SK-N-SH (cell line): ENCODE data around the gene NPFFR2. TPM values are rescaled to one million over a fixed set of nuclear protein-coding genes. Genes with fewer than 3 reads are reported as not detected.
"Not testable (repeated sequence)": the region's sequence is repeated elsewhere in the genome, so short reads cannot be mapped to it uniquely, and the experiment has no call there.

Experiments
- CTCF ChIA-PET: fragments of 300-600, 350-600 bp; formaldehyde crosslinking; extraction: SDS; loops from one replicate; lab custom pipeline; 2021; lab: Yijun Ruan, JAX
- POLR2A ChIA-PET: fragments of 350-600 bp; sonication (Branson Sonifier 250); formaldehyde crosslinking; extraction: SDS; loops from one replicate; lab custom pipeline; 2020; ENCODE audit warnings: antibody characterized with exemption, inconsistent platforms; lab: Yijun Ruan, JAX
- DNase-seq: peaks from one replicate; pipeline ENCODE4 v3.0.0; 2012
- H2AFZ ChIP-seq: fragments of 200-600 bp; sonication (generic); 2 replicates; pipeline ENCODE4 v1.8.1; 2016; ENCODE audit warnings: antibody characterized with exemption, mild to moderate bottlenecking, low read depth
- H3F3A ChIP-seq: fragments of 200-600 bp; sonication (generic); replicated peaks from 2 replicates; pipeline ENCODE3; 2016; ENCODE audit warnings: antibody characterized with exemption, mild to moderate bottlenecking; ENCODE audit not compliant: insufficient read depth
- H3K27ac ChIP-seq, 2 experiments: fragments of 200-500 bp in 1 of 2; fragments of 200-600 bp in 1 of 2; sonication (Bioruptor generic) in 1 of 2; sonication (generic), shearing (Covaris generic) in 1 of 2; 2 replicates each; pipeline versions ENCODE4 v1.5.1 to v1.6.1; 2014 to 2016; ENCODE audit warnings: low read depth in 2 of 2, inconsistent platforms in 1 of 2, low read length in 1 of 2, mild to moderate bottlenecking in 1 of 2, mixed read lengths in 1 of 2
- H3K27me3 ChIP-seq: fragments of 200-600 bp; sonication (generic), shearing (Covaris generic); 2 replicates; pipeline ENCODE4 v1.6.1; 2016; ENCODE audit warnings: mixed run types; ENCODE audit not compliant: insufficient read depth
- H3K36me3 ChIP-seq, 2 experiments: fragments of 200-500 bp in 1 of 2; fragments of 200-600 bp in 1 of 2; sonication (Bioruptor generic) in 1 of 2; sonication (generic) in 1 of 2; replicated peaks in 1 of 2; 2 replicates each; pipeline versions ENCODE3 to v1.5.1; 2014 to 2016; ENCODE audit warnings: low read length in 1 of 2, mild to moderate bottlenecking in 1 of 2; ENCODE audit not compliant: insufficient read depth in 2 of 2, control insufficient read depth in 1 of 2
- H3K4me1 ChIP-seq, 2 experiments: fragments of 200-500 bp in 1 of 2; fragments of 200-600 bp in 1 of 2; sonication (Bioruptor generic) in 1 of 2; sonication (generic), shearing (Covaris generic) in 1 of 2; 2 replicates each; pipeline versions ENCODE4 v1.5.1 to v1.6.1; 2014 to 2016; ENCODE audit warnings: low read depth in 1 of 2, low read length in 1 of 2, mixed run types in 1 of 2; ENCODE audit not compliant: insufficient read depth in 2 of 2, control insufficient read depth in 1 of 2
- H3K4me2 ChIP-seq: fragments of 200-600 bp; sonication (generic), shearing (Covaris generic); 2 replicates; pipeline ENCODE4 v1.6.1; 2017; ENCODE audit warnings: mixed run types
- H3K4me3 ChIP-seq, 2 experiments: fragments of 200-500 bp in 1 of 2; fragments of 200-600 bp in 1 of 2; sonication (Bioruptor generic) in 1 of 2; sonication (generic), shearing (Covaris generic) in 1 of 2; 2 replicates each; pipeline versions ENCODE4 v1.5.1 to v1.8.1; 2014 to 2016; ENCODE audit warnings: low read depth in 2 of 2, inconsistent platforms in 1 of 2, low read length in 1 of 2, mild to moderate bottlenecking in 1 of 2, mixed read lengths in 1 of 2, moderate library complexity in 1 of 2
- H3K79me2 ChIP-seq: fragments of 200-600 bp; sonication (generic); 2 replicates; pipeline ENCODE4 v1.8.1; 2017; ENCODE audit warnings: mild to moderate bottlenecking; ENCODE audit not compliant: insufficient read depth
- H3K9ac ChIP-seq: fragments of 200-600 bp; sonication (generic); 2 replicates; pipeline ENCODE4 v1.6.1; 2017; ENCODE audit warnings: mixed run types
- H3K9me2 ChIP-seq: fragments of 200-600 bp; sonication (generic); 2 replicates; pipeline ENCODE4 v1.6.1; 2017; ENCODE audit warnings: mixed run types
- H3K9me3 ChIP-seq: fragments of 200-600 bp; sonication (generic); 2 replicates; pipeline ENCODE4 v1.6.1; 2017; ENCODE audit warnings: mixed run types, mild to moderate bottlenecking, moderate library complexity
- H4K20me1 ChIP-seq: fragments of 200-600 bp; sonication (generic); 2 replicates; pipeline ENCODE4 v1.6.1; 2017; ENCODE audit warnings: mild to moderate bottlenecking, mixed run types; ENCODE audit not compliant: insufficient read depth
- CHD2 ChIP-seq: fragments of 150-350 bp; IDR thresholded peaks from 2 replicates; pipeline ENCODE4 v1.6.1; 2018; ENCODE audit warnings: low read length; ENCODE audit not compliant: partially characterized antibody
- EP300 ChIP-seq, 2 experiments: IDR thresholded peaks; 2 replicates each; pipeline versions ENCODE4 v1.4.0 to v1.6.1; 2012; ENCODE audit warnings: borderline replicate concordance in 1 of 2, low read depth in 1 of 2, low read length in 1 of 2
- FOSL2 ChIP-seq: IDR thresholded peaks from 2 replicates; pipeline ENCODE4 v1.4.0; 2012; ENCODE audit warnings: low read depth, mild to moderate bottlenecking, moderate library complexity, borderline replicate concordance
- GATA2 ChIP-seq: sonication (generic); formaldehyde crosslinking; IDR thresholded peaks from 2 replicates; pipeline ENCODE4 v1.5.0; 2020; ENCODE audit warnings: mild to moderate bottlenecking, missing genetic modification reagents
- JUND ChIP-seq: IDR thresholded peaks from 2 replicates; pipeline ENCODE4 v1.4.0; 2012
- MEF2A ChIP-seq: IDR thresholded peaks from 2 replicates; pipeline ENCODE4 v1.4.0; 2012; ENCODE audit warnings: low read depth, borderline replicate concordance
- POLR2AphosphoS5 ChIP-seq: IDR thresholded peaks from 2 replicates; pipeline ENCODE4 v1.6.1; 2012; ENCODE audit warnings: low read depth, low read length
- RFX5 ChIP-seq: IDR thresholded peaks from 2 replicates; pipeline ENCODE4 v1.6.1; 2012; ENCODE audit warnings: mild to moderate bottlenecking, improper control_type of control experiment, low read length
- RXRA ChIP-seq: IDR thresholded peaks from 2 replicates; pipeline ENCODE4 v1.4.0; 2012; ENCODE audit warnings: low read depth, mild to moderate bottlenecking, borderline replicate concordance
- SMC3 ChIP-seq: IDR thresholded peaks from 2 replicates; pipeline ENCODE4 v1.6.1; 2012; ENCODE audit warnings: low read depth, low read length, improper control_type of control experiment
- YY1 ChIP-seq: IDR thresholded peaks from 2 replicates; pipeline ENCODE4 v1.4.0; 2012; ENCODE audit warnings: low read depth, mild to moderate bottlenecking
- WGBS: methylation state at CpG from one replicate; pipeline ENCODE4 v1.1.6; 2017; ENCODE audit warnings: low lambda C conversion rate; 5-methylcytosine and 5-hydroxymethylcytosine counted together
- polyA plus RNA-seq, 3 experiments: library from polyadenylated mRNA; depleted of rRNA; stranded (reverse); fragments of >200 nt; gene quantifications; 2 replicates each; pipeline ENCODE4 v1.2.3, GENCODE V29; 2012
- TF ChIP-seq, protein P1 (sequence below): IDR thresholded peaks from 2 replicates; pipeline ENCODE4 v1.6.1; 2012; ENCODE audit warnings: mild to moderate bottlenecking, low read depth, low read length, moderate library complexity
- TF ChIP-seq, protein P2 (sequence below): fragments of 150-350 bp; IDR thresholded peaks from 2 replicates; pipeline ENCODE4 v1.6.1; 2016; ENCODE audit warnings: mild to moderate bottlenecking, low read depth, low read length
- TF ChIP-seq, protein P3 (sequence below): IDR thresholded peaks from 2 replicates; pipeline ENCODE4 v1.4.0; 2012; ENCODE audit warnings: low read depth

Gene NPFFR2
- polyA plus RNA-seq, 1 of the 3 experiments (the other 2 are of a cell fraction), result 6.2 TPM

DNA sequence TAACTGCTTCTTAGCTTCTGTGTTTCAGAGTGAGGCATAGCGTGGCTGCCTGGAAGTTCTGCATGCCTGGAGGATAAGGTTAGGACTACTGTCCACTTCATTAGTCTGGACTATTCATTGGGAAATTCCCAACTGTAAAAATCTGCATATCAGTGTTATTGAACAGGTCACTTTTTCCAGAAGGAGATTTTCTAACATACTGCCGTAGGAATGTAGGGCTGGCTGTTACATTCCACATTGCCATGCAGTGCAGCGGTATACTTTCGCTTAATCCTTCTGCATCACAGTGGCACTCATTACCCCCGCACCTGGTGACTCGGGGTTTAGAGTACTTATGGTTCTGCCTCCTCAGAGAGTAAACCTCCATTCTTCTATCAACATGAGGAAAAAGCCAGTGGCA, 104.6 kb downstream of the NPFFR2 start:
- no peaks in the 10 kb centered on the region for H3K79me2 ChIP-seq
- H3K9me2 ChIP-seq, result no peaks in the 10 kb centered on the region
- no peak overlapping the region for H3K4me3 ChIP-seq
- H3F3A ChIP-seq, result no peaks in the 10 kb centered on the region
- CTCF ChIA-PET, result no interaction called here
- H3K36me3 ChIP-seq, result no peaks in the 10 kb centered on the region
- DNase-seq, result no peak
- H3K27ac ChIP-seq, result no peak overlapping the region
- H3K9me3 ChIP-seq, result no peaks in the 10 kb centered on the region
- POLR2A ChIA-PET, result no interaction called here
- no peak overlapping the region for H3K9ac ChIP-seq
- WGBS, result 53% methylated on average over 6 of the region's 6 CpGs
- no peaks in the 10 kb centered on the region for H3K4me1 ChIP-seq
- no peak overlapping the region for H2AFZ ChIP-seq
- no peaks in the 10 kb centered on the region for H3K27me3 ChIP-seq
- H4K20me1 ChIP-seq, result no peaks in the 10 kb centered on the region
- no peak for TF ChIP-seq GATA2
- no peak for TF ChIP-seq RXRA
- TF ChIP-seq CHD2, result no peak
- no peak for TF ChIP-seq POLR2AphosphoS5
- TF ChIP-seq, protein P1, sequence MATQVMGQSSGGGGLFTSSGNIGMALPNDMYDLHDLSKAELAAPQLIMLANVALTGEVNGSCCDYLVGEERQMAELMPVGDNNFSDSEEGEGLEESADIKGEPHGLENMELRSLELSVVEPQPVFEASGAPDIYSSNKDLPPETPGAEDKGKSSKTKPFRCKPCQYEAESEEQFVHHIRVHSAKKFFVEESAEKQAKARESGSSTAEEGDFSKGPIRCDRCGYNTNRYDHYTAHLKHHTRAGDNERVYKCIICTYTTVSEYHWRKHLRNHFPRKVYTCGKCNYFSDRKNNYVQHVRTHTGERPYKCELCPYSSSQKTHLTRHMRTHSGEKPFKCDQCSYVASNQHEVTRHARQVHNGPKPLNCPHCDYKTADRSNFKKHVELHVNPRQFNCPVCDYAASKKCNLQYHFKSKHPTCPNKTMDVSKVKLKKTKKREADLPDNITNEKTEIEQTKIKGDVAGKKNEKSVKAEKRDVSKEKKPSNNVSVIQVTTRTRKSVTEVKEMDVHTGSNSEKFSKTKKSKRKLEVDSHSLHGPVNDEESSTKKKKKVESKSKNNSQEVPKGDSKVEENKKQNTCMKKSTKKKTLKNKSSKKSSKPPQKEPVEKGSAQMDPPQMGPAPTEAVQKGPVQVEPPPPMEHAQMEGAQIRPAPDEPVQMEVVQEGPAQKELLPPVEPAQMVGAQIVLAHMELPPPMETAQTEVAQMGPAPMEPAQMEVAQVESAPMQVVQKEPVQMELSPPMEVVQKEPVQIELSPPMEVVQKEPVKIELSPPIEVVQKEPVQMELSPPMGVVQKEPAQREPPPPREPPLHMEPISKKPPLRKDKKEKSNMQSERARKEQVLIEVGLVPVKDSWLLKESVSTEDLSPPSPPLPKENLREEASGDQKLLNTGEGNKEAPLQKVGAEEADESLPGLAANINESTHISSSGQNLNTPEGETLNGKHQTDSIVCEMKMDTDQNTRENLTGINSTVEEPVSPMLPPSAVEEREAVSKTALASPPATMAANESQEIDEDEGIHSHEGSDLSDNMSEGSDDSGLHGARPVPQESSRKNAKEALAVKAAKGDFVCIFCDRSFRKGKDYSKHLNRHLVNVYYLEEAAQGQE, result no peak
- TF ChIP-seq, protein P2, sequence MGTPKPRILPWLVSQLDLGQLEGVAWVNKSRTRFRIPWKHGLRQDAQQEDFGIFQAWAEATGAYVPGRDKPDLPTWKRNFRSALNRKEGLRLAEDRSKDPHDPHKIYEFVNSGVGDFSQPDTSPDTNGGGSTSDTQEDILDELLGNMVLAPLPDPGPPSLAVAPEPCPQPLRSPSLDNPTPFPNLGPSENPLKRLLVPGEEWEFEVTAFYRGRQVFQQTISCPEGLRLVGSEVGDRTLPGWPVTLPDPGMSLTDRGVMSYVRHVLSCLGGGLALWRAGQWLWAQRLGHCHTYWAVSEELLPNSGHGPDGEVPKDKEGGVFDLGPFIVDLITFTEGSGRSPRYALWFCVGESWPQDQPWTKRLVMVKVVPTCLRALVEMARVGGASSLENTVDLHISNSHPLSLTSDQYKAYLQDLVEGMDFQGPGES, result no peak
- TF ChIP-seq RFX5, result no peak
- no peak for TF ChIP-seq MEF2A
- TF ChIP-seq, protein P3, sequence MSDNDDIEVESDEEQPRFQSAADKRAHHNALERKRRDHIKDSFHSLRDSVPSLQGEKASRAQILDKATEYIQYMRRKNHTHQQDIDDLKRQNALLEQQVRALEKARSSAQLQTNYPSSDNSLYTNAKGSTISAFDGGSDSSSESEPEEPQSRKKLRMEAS, result no peak
- no peak for TF ChIP-seq FOSL2
- no peak for TF ChIP-seq YY1
- TF ChIP-seq EP300 (IDR thresholded peaks at IDR 0.05; ENCODE audit: borderline replicate concordance in 1 of 2, low read depth in 1 of 2, low read length in 1 of 2), result no peak
- no peak for TF ChIP-seq SMC3
- no peak for TF ChIP-seq JUND
- no peak overlapping the region for H3K4me2 ChIP-seq

DNA sequence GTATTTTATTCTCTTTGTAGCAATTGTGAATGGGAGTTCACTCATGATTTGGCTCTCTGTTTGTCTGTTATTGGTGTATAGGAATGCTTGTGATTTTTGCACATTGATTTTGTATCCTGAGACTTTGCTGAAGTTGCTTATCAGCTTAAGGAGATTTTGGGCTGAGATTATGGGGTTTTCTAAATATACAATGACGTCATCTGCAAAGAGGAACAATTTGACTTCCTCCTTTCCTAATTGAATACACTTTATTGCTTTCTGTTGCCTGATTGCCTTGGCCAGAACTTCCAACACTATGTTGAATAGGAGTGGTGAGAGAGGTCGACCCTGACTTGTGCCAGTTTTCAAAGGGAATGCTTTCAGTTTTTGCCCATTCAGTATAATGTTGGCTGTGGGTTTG, 108.2 kb downstream of the NPFFR2 start:
- H3K9me2 ChIP-seq, H3K36me3 ChIP-seq, H4K20me1 ChIP-seq, H3K27me3 ChIP-seq, POLR2A ChIA-PET, H3F3A ChIP-seq, H3K4me3 ChIP-seq, H2AFZ ChIP-seq, H3K9me3 ChIP-seq, H3K27ac ChIP-seq, CTCF ChIA-PET, H3K4me1 ChIP-seq, H3K79me2 ChIP-seq, H3K4me2 ChIP-seq, DNase-seq, H3K9ac ChIP-seq: not testable (repeated sequence)
- WGBS, result 23% methylated on average over 2 of the region's 2 CpGs
